ENCODE data around the gene KCNK10.

DNA sequence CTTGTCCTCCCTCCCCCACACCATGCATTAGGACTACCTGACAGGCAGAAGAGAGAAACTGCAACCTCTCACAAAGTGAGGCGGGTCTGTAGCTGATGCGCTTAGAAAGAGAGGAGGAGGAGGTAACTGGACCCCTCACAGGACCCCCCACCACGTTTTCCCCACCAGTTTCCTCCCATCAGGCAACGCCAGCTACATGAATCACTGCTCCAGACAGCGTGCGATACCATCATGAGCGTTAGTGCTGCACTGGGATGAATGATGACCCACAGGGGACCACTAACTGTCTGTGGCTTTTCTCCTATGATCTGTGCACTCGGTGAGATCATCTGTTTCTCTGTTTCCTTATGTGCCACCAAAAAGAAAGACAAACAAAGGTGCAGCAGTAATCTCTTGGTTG lies 77.7 kb downstream of the KCNK10 start:
- TF ChIP-seq, protein P1, sequence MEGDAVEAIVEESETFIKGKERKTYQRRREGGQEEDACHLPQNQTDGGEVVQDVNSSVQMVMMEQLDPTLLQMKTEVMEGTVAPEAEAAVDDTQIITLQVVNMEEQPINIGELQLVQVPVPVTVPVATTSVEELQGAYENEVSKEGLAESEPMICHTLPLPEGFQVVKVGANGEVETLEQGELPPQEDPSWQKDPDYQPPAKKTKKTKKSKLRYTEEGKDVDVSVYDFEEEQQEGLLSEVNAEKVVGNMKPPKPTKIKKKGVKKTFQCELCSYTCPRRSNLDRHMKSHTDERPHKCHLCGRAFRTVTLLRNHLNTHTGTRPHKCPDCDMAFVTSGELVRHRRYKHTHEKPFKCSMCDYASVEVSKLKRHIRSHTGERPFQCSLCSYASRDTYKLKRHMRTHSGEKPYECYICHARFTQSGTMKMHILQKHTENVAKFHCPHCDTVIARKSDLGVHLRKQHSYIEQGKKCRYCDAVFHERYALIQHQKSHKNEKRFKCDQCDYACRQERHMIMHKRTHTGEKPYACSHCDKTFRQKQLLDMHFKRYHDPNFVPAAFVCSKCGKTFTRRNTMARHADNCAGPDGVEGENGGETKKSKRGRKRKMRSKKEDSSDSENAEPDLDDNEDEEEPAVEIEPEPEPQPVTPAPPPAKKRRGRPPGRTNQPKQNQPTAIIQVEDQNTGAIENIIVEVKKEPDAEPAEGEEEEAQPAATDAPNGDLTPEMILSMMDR (IDR thresholded peaks at IDR 0.05; ENCODE audit: low read length) = no peak
- TF ChIP-seq EZH2 (IDR thresholded peaks at IDR 0.05; ENCODE audit: borderline replicate concordance, low read length) = no peak

Measured in OCI-LY1 (cell line).